Transverse colon (tissue), 4 donors: Measurements from ENCODE around the gene GOLGA8H. TPM values are rescaled to one million over a fixed set of nuclear protein-coding genes. Genes with fewer than 3 reads are reported as not detected.
"Not testable (repeated sequence)": the region's sequence is repeated elsewhere in the genome, so short reads cannot be mapped to it uniquely, and the experiment has no call there.

ENCODE experiments used
- DNase-seq: peaks from one replicate; pipeline ENCODE4 v3.0.0-alpha.2; 2019
- H3K27ac ChIP-seq, 4 donors: fragments of 200-600 bp; sonication (generic); 2 replicates each; pipeline ENCODE4 v1.5.1; 2016 to 2018; ENCODE audit warnings: inconsistent platforms in 4 of 4
- H3K27me3 ChIP-seq: fragments of 200-600 bp; sonication (generic); 2 replicates; pipeline ENCODE4 v1.5.1; 2017; ENCODE audit warnings: inconsistent platforms
- H3K36me3 ChIP-seq, 4 donors: fragments of 200-600 bp; sonication (generic); 2 replicates each; pipeline ENCODE4 v1.5.1; 2017 to 2019; ENCODE audit warnings: inconsistent platforms in 4 of 4
- H3K4me1 ChIP-seq, 4 donors: fragments of 200-600 bp; sonication (generic); 2 replicates each; pipeline ENCODE4 v1.5.1; 2017 to 2020; ENCODE audit warnings: inconsistent platforms in 4 of 4
- H3K4me3 ChIP-seq, 4 donors: fragments of 200-600 bp; sonication (generic); 1 replicate in 1 of 4; 2 replicates in 3 of 4; pipeline versions ENCODE4 v1.5.1 to v1.6.1; 2017 to 2019; ENCODE audit warnings: inconsistent platforms in 4 of 4
- H3K9me3 ChIP-seq, 2 donors: fragments of 200-600 bp; sonication (generic); 2 replicates each; pipeline ENCODE4 v1.5.1; 2017 to 2019; ENCODE audit warnings: inconsistent platforms in 2 of 2
- CTCF ChIP-seq, 5 experiments: fragments of 200-600 bp in 3 of 5; fragments of 450-650 bp in 2 of 5; sonication (generic) in 3 of 5; IDR thresholded peaks; 1 replicate in 2 of 5; 2 replicates in 3 of 5; pipeline ENCODE4 v1.5.1; 2016 to 2017; ENCODE audit warnings: antibody characterized with exemption in 5 of 5, inconsistent platforms in 3 of 5, mild to moderate bottlenecking in 2 of 5, moderate library complexity in 1 of 5
- EP300 ChIP-seq: sonication (generic); formaldehyde crosslinking; IDR thresholded peaks from one replicate; pipeline ENCODE4 v1.6.1; 2017; ENCODE audit warnings: antibody characterized with exemption, low read depth
- POLR2A ChIP-seq: fragments of 450-650 bp; IDR thresholded peaks from one replicate; pipeline ENCODE4 v1.6.1; 2016; ENCODE audit warnings: antibody characterized with exemption, mild to moderate bottlenecking, moderate library complexity
- POLR2AphosphoS5 ChIP-seq, 3 donors: sonication (generic); formaldehyde crosslinking; IDR thresholded peaks; one replicate each; pipeline ENCODE4 v1.6.1; 2016; ENCODE audit warnings: antibody characterized with exemption in 3 of 3
- WGBS, 2 donors: methylation state at CpG; one replicate each; pipeline ENCODE4 v1.1.5; 2018; ENCODE audit warnings: low coverage in 1 of 2; 5-methylcytosine and 5-hydroxymethylcytosine counted together
- in situ Hi-C, 4 donors: fragments of 200-750 bp; cut with MboI; loops; one replicate each; pipeline versions ENCODE4 v1.15.0 to v1.15.1; 2017; ENCODE audit warnings: low sequenced_read_pairs in 3 of 4, low pct_ligation_motif_present in 1 of 4, low pct_unique_long_range_greater_than_20kb in 1 of 4
- intact Hi-C: fragments of 100-400 bp; cut with DNase I; formaldehyde crosslinking; loops from one replicate; pipeline ENCODE4 v1.15.1; 2023; ENCODE audit warnings: low total_unique reads
- total RNA-seq, 4 donors: library from RNA; depleted of rRNA; stranded (reverse); fragments of >200 nt; gene quantifications; one replicate each; pipeline ENCODE4 v1.1.0, GENCODE V29; 2016

Gene GOLGA8H
- total RNA-seq, 4 donors from 2014 or later, result 0.32 to 17.2 TPM; not detected in 2

GRCh38 chr15:30621342-30621741, 17.5 kb downstream of the GOLGA8H start:
- H3K4me1 ChIP-seq, DNase-seq, H3K27ac ChIP-seq, intact Hi-C loops, H3K4me3 ChIP-seq, H3K36me3 ChIP-seq, H3K9me3 ChIP-seq, H3K27me3 ChIP-seq, in situ Hi-C loops: not testable (repeated sequence)
- TF ChIP-seq CTCF (IDR thresholded peaks at IDR 0.05), result peak in 1 of 5 experiments; percentile 23
- WGBS, 2 donors, result 22% methylated on average over 2 of the region's 3 CpGs; no CpG with 5 or more reads in 1 of the 2 donors

- TF ChIP-seq POLR2AphosphoS5 (IDR thresholded peaks at IDR 0.05), result peak; percentile 39 to 63 (median 50)
- TF ChIP-seq CTCF (IDR thresholded peaks at IDR 0.05), result peak in 1 of 5 experiments; percentile 35
- TF ChIP-seq POLR2A, result peak; percentile 5
- peak within 1 kb of the TSS; percentile 39 to 78 (median 44) for H3K4me3 ChIP-seq
- H3K27me3 ChIP-seq, in situ Hi-C loops, H3K4me1 ChIP-seq, H3K9me3 ChIP-seq, H3K36me3 ChIP-seq, intact Hi-C loops: not testable (repeated sequence)
- 0 to 3% methylated on average over 8 to 33 of the region's 35 CpGs for WGBS, 2 donors
- H3K27ac ChIP-seq, result peak within 1 kb of the TSS; percentile 84 to 91 (median 86)
- peak; percentile 95 for DNase-seq
Observed at GRCh38 chr15:30625436-30626193, 21.8 kb downstream of the GOLGA8H start, which contains the start of gene ARHGAP11B. Gene ARHGAP11B, plus strand, starts transcription at chr15:30626128.

- H3K27ac ChIP-seq, result peak overlapping the region; percentile 84 to 91 (median 86)
- intact Hi-C loops, H3K4me1 ChIP-seq, H3K9me3 ChIP-seq, H3K27me3 ChIP-seq, DNase-seq, H3K36me3 ChIP-seq, in situ Hi-C loops: not testable (repeated sequence)
- H3K4me3 ChIP-seq, result peak overlapping the region; percentile 39 to 78 (median 44)
- 0% methylated on average over 14 of the region's 22 CpGs; no CpG with 5 or more reads in 1 of the 2 donors for WGBS, 2 donors
Observed at GRCh38 chr15:30626194-30626565, 22.4 kb downstream of the GOLGA8H start.

- in situ Hi-C loops, result not testable (repeated sequence)
Observed at GRCh38 chr15:30626632-30627031, 22.8 kb downstream of the GOLGA8H start.

GRCh38 chr15:30650012-30650929, 46.4 kb downstream of the GOLGA8H start:
- in situ Hi-C loops, result loop anchor here (25.0 kb wide), 2 partner anchors 112 to 487 kb away; no protein-coding TSS in a partner anchor
- Histone ChIP-seq H3K4me3 (no peak overlapping the region), H3K27ac (no peak overlapping the region), H3K27me3 (no peaks in the 10 kb centered on the region), H3K4me1 (no peaks in the 10 kb centered on the region), H3K9me3 (no peaks in the 10 kb centered on the region), H3K36me3 (no peaks in the 10 kb centered on the region)
- intact Hi-C loops, result no loop called here
- DNase-seq, result no peak
- 67 to 80% methylated on average over 1 to 5 of the region's 5 CpGs for WGBS, 2 donors
- no peak for TF ChIP-seq CTCF (IDR thresholded peaks at IDR 0.05)
- TF ChIP-seq EP300, result no peak
- TF ChIP-seq POLR2AphosphoS5 (IDR thresholded peaks at IDR 0.05), result no peak
- TF ChIP-seq POLR2A, result no peak

More at GRCh38 chr15:30626632-30627031, 22.8 kb downstream of the GOLGA8H start:
- peak overlapping the region; percentile 84 to 91 (median 86) for H3K27ac ChIP-seq
- H3K4me1 ChIP-seq, intact Hi-C loops, H3K36me3 ChIP-seq, DNase-seq, H3K9me3 ChIP-seq, H3K27me3 ChIP-seq: not testable (repeated sequence)
- 0% methylated on average over 16 of the region's 20 CpGs; no CpG with 5 or more reads in 1 of the 2 donors for WGBS, 2 donors
- H3K4me3 ChIP-seq, result peak overlapping the region in 3 of 4 donors; percentile 43 to 78 (median 44)
